OCI-LY3 (cell line): Measurements from ENCODE around the gene HUS1B.
"Not testable (repeated sequence)": the region's sequence is repeated elsewhere in the genome, so short reads cannot be mapped to it uniquely, and the experiment has no call there.

Source experiments
- H2AFZ ChIP-seq: fragments of 200-600, 300-600 bp; shearing (Covaris generic); 2 replicates; pipeline ENCODE4 v1.6.0; 2014; ENCODE audit warnings: antibody characterized with exemption, low read depth, low read length
- H3K27ac ChIP-seq: fragments of 200-600, 300-600 bp; sonication (generic); 2 replicates; pipeline ENCODE4 v1.5.1; 2014; ENCODE audit warnings: mild to moderate bottlenecking, low read length, moderate library complexity, mixed read lengths
- H3K27me3 ChIP-seq: fragments of 200-600, 300-600 bp; sonication (generic); 2 replicates; pipeline ENCODE4 v1.6.1; 2014; ENCODE audit warnings: low read depth, low read length, mixed read lengths
- H3K36me3 ChIP-seq: fragments of 200-600, 300-600 bp; sonication (generic); replicated peaks from 2 replicates; pipeline ENCODE3; 2014; ENCODE audit warnings: low read depth, low read length, mixed read lengths
- H3K4me1 ChIP-seq: fragments of 300-600, 200-600 bp; sonication (generic); 2 replicates; pipeline ENCODE4 v1.6.1; 2014; ENCODE audit warnings: low read length, mixed read lengths
- H3K4me2 ChIP-seq: fragments of 200-600, 300-600 bp; sonication (generic); 2 replicates; pipeline ENCODE4 v1.6.1; 2014; ENCODE audit warnings: low read length, mixed read lengths
- H3K4me3 ChIP-seq: fragments of 300-600, 200-600 bp; sonication (generic); 2 replicates; pipeline ENCODE4 v1.5.1; 2014; ENCODE audit warnings: antibody characterized with exemption, mild to moderate bottlenecking, low read length, moderate library complexity
- H3K79me2 ChIP-seq: fragments of 300-600, 200-600 bp; shearing (Covaris generic); 2 replicates; pipeline ENCODE4 v1.6.1; 2014; ENCODE audit warnings: mild to moderate bottlenecking, low read length, mixed read lengths
- H3K9ac ChIP-seq: fragments of 300-600, 200-600 bp; shearing (Covaris generic); 2 replicates; pipeline ENCODE4 v1.6.0; 2014; ENCODE audit warnings: mild to moderate bottlenecking, low read length, moderate library complexity
- H3K9me3 ChIP-seq: fragments of 200-600, 300-600 bp; shearing (Covaris generic); 2 replicates; pipeline ENCODE4 v1.6.1; 2014; ENCODE audit warnings: low read length, mixed read lengths; ENCODE audit not compliant: insufficient read depth
- H4K20me1 ChIP-seq: fragments of 200-600, 300-600 bp; sonication (generic); 2 replicates; pipeline ENCODE4 v1.6.1; 2016; ENCODE audit warnings: low read length, mixed read lengths; ENCODE audit not compliant: insufficient read depth
- CTCF ChIP-seq: fragments of 200-600, 300-600 bp; sonication (generic); IDR thresholded peaks from 2 replicates; pipeline ENCODE4 v1.5.1; 2014; ENCODE audit warnings: antibody characterized with exemption, low read length, low read depth
- EZH2phosphoT487 ChIP-seq: fragments of 200-600 bp; shearing (Covaris generic); IDR thresholded peaks from 2 replicates; pipeline ENCODE4 v1.6.1; 2018; ENCODE audit warnings: antibody characterized with exemption, mixed run types, low read depth

HUS1B gene

GRCh38 chr6:667253-667927, 10.5 kb upstream of the HUS1B start:
- H3K36me3 ChIP-seq, result peaks cover 3% of the 10 kb centered on the region
- H3K79me2 ChIP-seq, result 0 out of 2 replicates have a peak, but pooled peaks cover 3% of the 10 kb centered on the region
- H3K27ac ChIP-seq, result no peak overlapping the region
- TF ChIP-seq CTCF, result no peak
- TF ChIP-seq EZH2phosphoT487, result no peak
- H3K9me3 ChIP-seq, result no peaks in the 10 kb centered on the region
- no peaks in the 10 kb centered on the region for H4K20me1 ChIP-seq
- H3K9ac ChIP-seq, result no peak overlapping the region
- no peaks in the 10 kb centered on the region for H3K27me3 ChIP-seq
- no peaks in the 10 kb centered on the region for H3K4me1 ChIP-seq
- H2AFZ ChIP-seq, result no peak overlapping the region
- no peak overlapping the region for H3K4me3 ChIP-seq
- H3K4me2 ChIP-seq, result no peak overlapping the region

GRCh38 chr6:665403-666267, 8.7 kb upstream of the HUS1B start:
- H3K36me3 ChIP-seq, result no peaks in the 10 kb centered on the region
- H3K27ac ChIP-seq, result no peak overlapping the region
- no peak overlapping the region for H3K4me3 ChIP-seq
- 0 out of 2 replicates have a peak, but pooled peaks cover 3% of the 10 kb centered on the region for H3K79me2 ChIP-seq
- TF ChIP-seq EZH2phosphoT487, result no peak
- TF ChIP-seq CTCF, result no peak
- H4K20me1 ChIP-seq, result no peaks in the 10 kb centered on the region
- H3K4me1 ChIP-seq, result no peaks in the 10 kb centered on the region
- no peaks in the 10 kb centered on the region for H3K27me3 ChIP-seq
- no peaks in the 10 kb centered on the region for H3K9me3 ChIP-seq
- H3K9ac ChIP-seq, result no peak overlapping the region
- no peak overlapping the region for H2AFZ ChIP-seq
- H3K4me2 ChIP-seq, result no peak overlapping the region

- not testable (repeated sequence) for H3K27ac ChIP-seq, H3K9ac ChIP-seq, H3K4me1 ChIP-seq, H3K27me3 ChIP-seq, H3K4me3 ChIP-seq, H3K4me2 ChIP-seq, H3K36me3 ChIP-seq, H3K79me2 ChIP-seq, H4K20me1 ChIP-seq, H2AFZ ChIP-seq, H3K9me3 ChIP-seq
Observed at GRCh38 chr6:663788-664187, 6.9 kb upstream of the HUS1B start.

- H3K79me2 ChIP-seq, result peaks cover 8% of the 10 kb centered on the region; the same call in 1 of the 2 replicates
- H3K36me3 ChIP-seq, result no peaks in the 10 kb centered on the region
- H3K4me1 ChIP-seq, result no peaks in the 10 kb centered on the region
- no peak overlapping the region for H3K9ac ChIP-seq
- no peaks in the 10 kb centered on the region for H3K27me3 ChIP-seq
- H2AFZ ChIP-seq, result no peak overlapping the region
- no peaks in the 10 kb centered on the region for H3K9me3 ChIP-seq
- no peak overlapping the region for H3K4me2 ChIP-seq
- H3K27ac ChIP-seq, result no peak overlapping the region
- TF ChIP-seq CTCF (no peak), EZH2phosphoT487 (no peak)
- no peak overlapping the region for H3K4me3 ChIP-seq
- H4K20me1 ChIP-seq, result no peaks in the 10 kb centered on the region
Observed at GRCh38 chr6:659716-660581, 3.0 kb upstream of the HUS1B start.
